B cell (primary cell): ENCODE measurements around the gene DIP2A.

Experiments
- CTCF ChIP-seq: fragments of 200-600 bp; IDR thresholded peaks from one replicate; pipeline ENCODE4 v1.8.0; 2022; ENCODE audit warnings: antibody characterized with exemption, mild to moderate bottlenecking
- EZH2 ChIP-seq: IDR thresholded peaks from 2 replicates; pipeline ENCODE4 v1.6.1; 2012; ENCODE audit warnings: borderline replicate concordance, low read depth, mild to moderate bottlenecking, moderate library complexity, low read length; ENCODE audit not compliant: insufficient read depth, poor library complexity, severe bottlenecking

GRCh38 chr21:46556802-46557201 is 98.1 kb downstream of the DIP2A start:
- TF ChIP-seq CTCF (no peak), EZH2 (no peak)
